PC-3 (cell line): ENCODE data around the gene IFT122.

Experiments used
- CTCF ChIP-seq: fragments of 300-600 bp; sonication (generic); conservative IDR thresholded peaks from 2 replicates; pipeline ENCODE4 v1.5.1; 2017; ENCODE audit warnings: antibody characterized with exemption, low read depth, mild to moderate bottlenecking, low read length
- EZH2 ChIP-seq: fragments of 300-600 bp; sonication (generic); IDR thresholded peaks from one replicate; pipeline ENCODE4 v1.6.1; 2017; ENCODE audit warnings: antibody characterized with exemption, mild to moderate bottlenecking, low read length; ENCODE audit not compliant: unreplicated experiment

GRCh38 chr3:129432036-129432435 is 8.0 kb upstream of the IFT122 start:
- TF ChIP-seq CTCF (no peak), EZH2 (no peak)
